Smooth muscle cell (in vitro differentiated cells): Measurements from ENCODE around the gene RPL22L1. TPM values are rescaled to one million over a fixed set of nuclear protein-coding genes. Genes with fewer than 3 reads are reported as not detected.
A peak's percentile ranks its signal among the peaks of the same experiment; 100 is the strongest.
"Not testable (repeated sequence)": the region's sequence is repeated elsewhere in the genome, so short reads cannot be mapped to it uniquely, and the experiment has no call there.

Experiments used
- DNase-seq: peaks from one replicate; lab custom pipeline; 2025; ENCODE audit not compliant: unreplicated experiment; lab: John Stamatoyannopoulos, UW
- H2AFZ ChIP-seq: fragments of 200-600 bp; sonication (generic); 2 replicates; pipeline ENCODE4 v1.6.0; 2016; ENCODE audit warnings: antibody characterized with exemption, low read depth, mild to moderate bottlenecking
- H3F3A ChIP-seq: fragments of 200-600 bp; sonication (generic); 2 replicates; pipeline ENCODE4 v1.6.0; 2017; ENCODE audit warnings: antibody characterized with exemption, low read depth
- H3K27ac ChIP-seq: fragments of 200-600 bp; sonication (generic); 2 replicates; pipeline ENCODE4 v1.5.1; 2016; ENCODE audit warnings: low read depth, mild to moderate bottlenecking
- H3K27me3 ChIP-seq: fragments of 200-600 bp; sonication (generic); 2 replicates; pipeline ENCODE4 v1.6.1; 2016; ENCODE audit warnings: low read depth, mild to moderate bottlenecking
- H3K36me3 ChIP-seq: fragments of 200-600 bp; sonication (generic); 2 replicates; pipeline ENCODE4 v1.5.1; 2016; ENCODE audit warnings: low read depth
- H3K4me1 ChIP-seq: fragments of 200-600 bp; sonication (generic); 2 replicates; pipeline ENCODE4 v1.5.1; 2016; ENCODE audit warnings: low read depth
- H3K4me2 ChIP-seq: fragments of 200-600 bp; sonication (generic); 2 replicates; pipeline ENCODE4 v1.6.0; 2016; ENCODE audit warnings: mild to moderate bottlenecking
- H3K4me3 ChIP-seq: fragments of 200-600 bp; sonication (generic); 2 replicates; pipeline ENCODE4 v1.5.1; 2016; ENCODE audit warnings: mild to moderate bottlenecking
- H3K79me2 ChIP-seq: fragments of 200-600 bp; sonication (generic); 2 replicates; pipeline ENCODE4 v1.6.0; 2016; ENCODE audit warnings: low read depth, mild to moderate bottlenecking
- H3K9ac ChIP-seq: fragments of 200-600 bp; sonication (generic); 2 replicates; pipeline ENCODE4 v1.6.0; 2016; ENCODE audit warnings: low read depth
- H3K9me3 ChIP-seq: fragments of 200-600 bp; sonication (generic); replicated peaks from 2 replicates; pipeline ENCODE4 v1.5.1; 2016; ENCODE audit warnings: low read depth
- H4K20me1 ChIP-seq: fragments of 200-600 bp; sonication (generic); 2 replicates; pipeline ENCODE4 v1.6.0; 2016; ENCODE audit warnings: low read depth
- CTCF ChIP-seq: fragments of 200-600 bp; sonication (generic); IDR thresholded peaks from 2 replicates; pipeline ENCODE4 v1.5.1; 2017; ENCODE audit warnings: borderline replicate concordance, mild to moderate bottlenecking, antibody characterized with exemption; ENCODE audit not compliant: insufficient read depth, poor library complexity, severe bottlenecking
- WGBS: methylation state at CpG from one replicate; pipeline ENCODE4 v1.1.7; 2016; ENCODE audit warnings: low lambda C conversion rate; 5-methylcytosine and 5-hydroxymethylcytosine counted together
- polyA plus RNA-seq: library from polyadenylated mRNA; unstranded; fragments of >200 nt; fragmentation: Nextera tagmentation; extraction: Ambion mirVana; gene quantifications from 2 replicates; pipeline ENCODE4 v1.2.1, GENCODE V29; 2016
- total RNA-seq: library from RNA; depleted of rRNA; stranded (reverse); fragments of >200 nt; gene quantifications from 2 replicates; pipeline ENCODE4 v1.2.3, GENCODE V29; 2014

RPL22L1 gene
- total and polyA plus RNA-seq, 2 experiments from 2014 or later = 22.3 to 118 TPM

DNA sequence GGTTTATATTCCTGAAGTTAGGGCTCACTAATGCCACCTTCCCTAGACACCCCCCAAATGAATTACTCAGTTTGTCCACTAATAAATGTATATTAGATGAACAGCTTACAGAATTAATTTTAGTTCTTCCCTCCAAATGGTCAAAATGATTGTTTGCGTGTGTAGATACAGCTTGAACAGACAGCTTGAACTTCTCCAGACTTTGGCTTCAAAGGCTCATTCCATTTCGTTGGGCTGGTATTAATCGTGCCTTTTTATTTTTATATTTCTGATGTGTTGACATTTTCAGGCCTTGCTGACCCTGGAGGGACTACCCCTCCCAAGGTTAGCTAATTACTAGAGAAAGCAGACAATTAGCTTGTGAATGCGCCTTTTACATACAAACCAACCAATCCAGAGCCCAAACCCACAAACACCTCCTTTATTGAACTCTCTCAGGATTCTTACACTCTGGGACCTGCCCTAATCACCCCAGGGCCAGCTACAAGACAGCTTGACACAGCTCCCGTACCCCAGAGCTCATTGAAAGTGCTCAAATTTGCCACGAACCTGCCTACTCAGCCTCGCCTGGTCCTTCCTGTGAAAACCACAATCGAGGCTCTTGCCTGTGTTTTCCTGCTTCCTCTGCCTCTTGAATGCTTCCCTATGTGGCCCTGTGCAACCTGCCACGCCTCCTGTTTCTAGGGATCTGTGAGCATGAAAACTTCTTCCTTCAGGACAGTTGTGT is 40.3 kb downstream of the RPL22L1 start:
- WGBS = 79% methylated on average over 9 of the region's 9 CpGs
- no peak for TF ChIP-seq CTCF
- no peaks in the 10 kb centered on the region for H3K4me1 ChIP-seq
- H3K4me2 ChIP-seq = no peak overlapping the region
- H2AFZ ChIP-seq = no peak overlapping the region
- H4K20me1 ChIP-seq = no peaks in the 10 kb centered on the region
- H3K27me3 ChIP-seq = peaks cover 13% of the 10 kb centered on the region
- H3K9ac ChIP-seq = no peak overlapping the region
- no peak for DNase-seq
- H3K27ac ChIP-seq = no peak overlapping the region
- H3F3A ChIP-seq = no peaks in the 10 kb centered on the region
- no peaks in the 10 kb centered on the region for H3K36me3 ChIP-seq
- H3K4me3 ChIP-seq = no peak overlapping the region
- no peaks in the 10 kb centered on the region for H3K79me2 ChIP-seq
- no peaks in the 10 kb centered on the region for H3K9me3 ChIP-seq

DNA sequence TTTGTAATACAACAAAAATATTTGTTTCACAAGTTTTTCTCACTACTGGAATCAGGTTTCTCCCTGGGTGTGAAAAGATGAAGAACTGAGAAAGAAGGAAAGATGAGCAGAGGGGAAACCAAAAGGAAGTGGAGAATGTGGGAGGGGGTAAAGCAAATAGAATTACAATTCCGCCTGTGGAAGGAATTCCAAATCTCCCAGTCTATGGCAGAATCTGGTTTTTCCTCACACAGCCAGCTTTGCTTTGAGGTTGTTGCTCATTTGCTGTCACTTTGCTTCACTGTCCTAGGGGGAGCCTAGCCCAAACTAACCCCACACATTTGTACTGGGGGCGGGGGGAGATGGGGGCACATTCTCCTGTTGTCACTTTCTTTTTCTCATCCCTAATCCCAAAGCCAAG is 43.9 kb downstream of the RPL22L1 start:
- no peaks in the 10 kb centered on the region for H3K79me2 ChIP-seq
- H2AFZ ChIP-seq = no peak overlapping the region
- TF ChIP-seq CTCF = no peak
- DNase-seq = no peak
- 65% methylated on average over 2 of the region's 2 CpGs for WGBS
- H3K4me3 ChIP-seq = no peak overlapping the region
- no peaks in the 10 kb centered on the region for H4K20me1 ChIP-seq
- H3K9me3 ChIP-seq = no peaks in the 10 kb centered on the region
- H3K9ac ChIP-seq = no peak overlapping the region
- H3K27ac ChIP-seq = no peak overlapping the region
- no peaks in the 10 kb centered on the region for H3K4me1 ChIP-seq
- H3K36me3 ChIP-seq = no peaks in the 10 kb centered on the region
- H3F3A ChIP-seq = no peaks in the 10 kb centered on the region
- peaks cover 6% of the 10 kb centered on the region for H3K27me3 ChIP-seq
- peak overlapping the region; percentile 54 for H3K4me2 ChIP-seq

DNA sequence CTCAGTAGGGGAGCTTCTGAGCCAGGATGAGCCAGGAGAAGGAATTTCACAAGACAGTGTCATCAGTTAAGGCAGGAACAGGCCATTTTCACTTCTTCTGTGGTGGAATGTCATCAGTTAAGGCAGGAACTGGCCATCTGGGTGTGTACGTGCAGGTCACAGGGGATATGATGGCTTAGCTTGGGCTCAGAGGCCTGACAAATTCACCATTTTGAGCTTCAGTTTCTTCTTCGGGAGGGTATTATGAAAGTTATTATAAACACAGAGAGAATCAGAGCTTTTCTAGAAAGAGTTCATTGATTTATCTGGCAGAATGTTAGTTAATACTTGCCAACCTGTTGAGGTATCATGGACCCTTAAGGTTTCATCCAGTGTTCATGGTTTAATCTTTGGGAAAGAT is 46.4 kb downstream of the RPL22L1 start:
- not testable (repeated sequence) for H3K9ac ChIP-seq, H3K4me3 ChIP-seq, H3K27ac ChIP-seq, DNase-seq, H3F3A ChIP-seq, H2AFZ ChIP-seq, H3K9me3 ChIP-seq, H3K27me3 ChIP-seq, H3K36me3 ChIP-seq, H4K20me1 ChIP-seq, H3K4me2 ChIP-seq, H3K4me1 ChIP-seq, H3K79me2 ChIP-seq
- WGBS = 83% methylated on average over 2 of the region's 2 CpGs

DNA sequence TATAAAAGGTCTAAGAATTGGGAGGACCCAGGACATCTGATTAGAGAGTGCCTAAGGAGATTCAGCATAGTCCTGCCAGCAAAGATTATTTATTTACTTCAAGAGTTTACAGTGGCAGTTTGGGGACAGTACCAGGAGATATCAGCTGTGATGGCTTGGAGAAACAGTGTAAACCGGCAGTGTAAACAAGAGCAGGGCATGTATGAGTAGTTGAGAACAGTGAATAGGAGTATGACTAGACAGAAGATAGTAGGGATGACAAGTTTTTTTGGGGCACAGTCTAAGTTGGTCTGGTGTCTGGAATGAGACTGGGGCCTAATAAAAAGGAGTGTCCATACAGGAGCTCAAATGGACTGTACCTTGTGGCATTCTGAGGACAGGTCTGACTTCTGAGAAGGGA is 51.7 kb downstream of the RPL22L1 start:
- H3K36me3 ChIP-seq, H3K4me3 ChIP-seq, H3K79me2 ChIP-seq, H3F3A ChIP-seq, H4K20me1 ChIP-seq, H2AFZ ChIP-seq, DNase-seq, H3K4me2 ChIP-seq, H3K27ac ChIP-seq, H3K27me3 ChIP-seq, H3K9ac ChIP-seq, H3K9me3 ChIP-seq, H3K4me1 ChIP-seq: not testable (repeated sequence)
- 27% methylated on average over 1 of the region's 1 CpG for WGBS

DNA sequence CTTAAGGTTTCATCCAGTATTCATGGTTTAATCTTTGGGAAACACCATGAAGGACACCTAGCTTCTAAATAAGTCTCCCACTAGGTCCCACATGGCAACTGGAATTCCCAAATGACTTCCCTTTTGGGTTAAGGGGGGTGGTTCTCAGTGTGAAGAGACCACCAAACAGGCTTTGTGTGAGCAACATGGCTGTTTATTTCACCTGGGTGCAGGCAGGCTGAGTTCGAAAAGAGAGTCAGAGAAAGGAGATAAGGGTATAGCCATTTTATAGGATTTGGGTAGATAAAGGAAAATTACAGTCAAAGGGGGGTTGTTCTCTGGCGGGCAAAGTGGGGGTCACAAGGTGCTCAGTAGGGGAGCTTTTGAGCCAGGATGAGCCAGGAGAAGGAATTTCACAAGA is 52.5 kb downstream of the RPL22L1 start:
- not testable (repeated sequence) for H2AFZ ChIP-seq, H3K4me2 ChIP-seq, H3K27ac ChIP-seq, H4K20me1 ChIP-seq, H3F3A ChIP-seq, H3K27me3 ChIP-seq, H3K36me3 ChIP-seq, H3K4me1 ChIP-seq, DNase-seq, H3K9me3 ChIP-seq, H3K4me3 ChIP-seq, H3K79me2 ChIP-seq, H3K9ac ChIP-seq
- 70% methylated on average over 2 of the region's 2 CpGs for WGBS
